ENCODE data around the gene UEVLD. TPM values are rescaled to one million over a fixed set of nuclear protein-coding genes. Genes with fewer than 3 reads are reported as not detected.

Gene UEVLD
- total and polyA plus RNA-seq, 7 donors, result 9.4 to 38.6 (median 14.1) TPM

GRCh38 chr11:18563090-18563730 is 25.3 kb downstream of the UEVLD start:
- H3K9me3 ChIP-seq, result no peaks in the 10 kb centered on the region
- no peak for TF ChIP-seq CTCF (IDR thresholded peaks at IDR 0.05)
- H3K27ac ChIP-seq, result no peak overlapping the region
- WGBS, 3 donors, result 64 to 82% (median 67%) methylated on average over 2 of the region's 2 CpGs
- H3K27me3 ChIP-seq (ENCODE audit: insufficient read depth in 3 of 3, low read length in 2 of 3), result no peaks in the 10 kb centered on the region
- DNase-seq (no peak), ATAC-seq (peak in 2 of 4 donors; percentile 58 to 74)
- intact Hi-C loops (cut with DNase I), result no loop called here
- peaks cover 0 to 91% of the 10 kb centered on the region in 2 donors for H3K36me3 ChIP-seq (ENCODE audit: insufficient read depth in 1 of 2, low read depth in 1 of 2)
- peaks cover 5% of the 10 kb centered on the region for H3K4me1 ChIP-seq
- no peak overlapping the region for H3K4me3 ChIP-seq

GRCh38 chr11:18548001-18548400 is 40.5 kb downstream of the UEVLD start:
- Histone ChIP-seq H3K27me3 (ENCODE audit: insufficient read depth in 3 of 3, low read length in 2 of 3) (no peaks in the 10 kb centered on the region), H3K4me3 (no peak overlapping the region), H3K27ac (no peak overlapping the region), H3K4me1 (no peaks in the 10 kb centered on the region), H3K9me3 (no peaks in the 10 kb centered on the region), H3K36me3 (ENCODE audit: insufficient read depth in 1 of 2, low read depth in 1 of 2) (peaks cover 0 to 87% of the 10 kb centered on the region in 2 donors)
- TF ChIP-seq CTCF (IDR thresholded peaks at IDR 0.05), result no peak
- intact Hi-C loops (cut with DNase I), result loop anchor here in 1 of 2 donors (10.0 kb wide), 1 partner anchor 87 kb away; the partner anchor contains the start of gene SPTY2D1
- no peak for DNase-seq
- 66 to 79% (median 77%) methylated on average over 2 of the region's 2 CpGs for WGBS, 3 donors
- ATAC-seq, result no peak

- Histone ChIP-seq H3K36me3 (ENCODE audit: insufficient read depth in 1 of 2, low read depth in 1 of 2) (peaks cover 4 to 72% of the 10 kb centered on the region in 2 donors), H3K4me3 (no peak overlapping the region), H3K27ac (no peak overlapping the region), H3K4me1 (no peaks in the 10 kb centered on the region), H3K9me3 (no peaks in the 10 kb centered on the region), H3K27me3 (ENCODE audit: insufficient read depth in 3 of 3, low read length in 2 of 3) (no peaks in the 10 kb centered on the region)
- ATAC-seq, result no peak
- 76 to 92% (median 88%) methylated on average over 1 of the region's 1 CpG for WGBS, 3 donors
- TF ChIP-seq CTCF (IDR thresholded peaks at IDR 0.05), result peak; percentile 35
- DNase-seq, result no peak
- intact Hi-C loops (cut with DNase I), result loop anchor here in 1 of 2 donors (5.0 to 10.0 kb wide), 2 partner anchors 94 to 192 kb away; partner anchors contain the start of gene SPTY2D1
Measured at GRCh38 chr11:18540207-18541009, 48.1 kb downstream of the UEVLD start.

GRCh38 chr11:18536209-18536608 is 52.3 kb downstream of the UEVLD start:
- H3K27me3 ChIP-seq (ENCODE audit: insufficient read depth in 3 of 3, low read length in 2 of 3), result no peaks in the 10 kb centered on the region
- H3K4me3 ChIP-seq, result no peak overlapping the region
- no peaks in the 10 kb centered on the region for H3K4me1 ChIP-seq
- H3K9me3 ChIP-seq, result no peaks in the 10 kb centered on the region
- ATAC-seq (no peak), DNase-seq (no peak)
- 85 to 88% (median 87%) methylated on average over 1 of the region's 1 CpG for WGBS, 3 donors
- intact Hi-C loops (cut with DNase I), result no loop called here
- H3K27ac ChIP-seq, result no peak overlapping the region
- no peak for TF ChIP-seq CTCF (IDR thresholded peaks at IDR 0.05)
- peaks cover 4 to 63% of the 10 kb centered on the region in 2 donors for H3K36me3 ChIP-seq (ENCODE audit: insufficient read depth in 1 of 2, low read depth in 1 of 2)

Measured in psoas muscle (tissue), 8 donors.